Activated CD8-positive, alpha-beta memory T cell treated with anti-CD3 and anti-CD28 coated beads, Interleukin-2, amount 10 ng/mL, durations not matched to agents 7 days and 5 days (primary cell): ENCODE measurements around the gene PIGU. TPM values are rescaled to one million over a fixed set of nuclear protein-coding genes. Genes with fewer than 3 reads are reported as not detected.
A peak's percentile ranks its signal among the peaks of the same experiment; 100 is the strongest.
"Not testable (repeated sequence)": the region's sequence is repeated elsewhere in the genome, so short reads cannot be mapped to it uniquely, and the experiment has no call there.

Source experiments
- ATAC-seq: fragments of 150-1000 bp; cut with Tn5 transposase; one replicate; pipeline ENCODE4 v1.10.0; 2021; ENCODE audit warnings: moderate library complexity
- CTCF ChIA-PET: fragments of 350-600 bp; sonication (Branson Sonifier 250); formaldehyde crosslinking; loops from one replicate; lab custom pipeline; 2021; ENCODE audit warnings: antibody characterized with exemption; lab: Charles Lee
- DNase-seq: peaks from one replicate; pipeline ENCODE4 v3.0.0-alpha.2; 2020
- H3K27ac Mint-ChIP-seq: one replicate; pipeline ENCODE4 v1.8.0; 2021; ENCODE audit warnings: mild to moderate bottlenecking, mixed read lengths
- H3K27me3 Mint-ChIP-seq: one replicate; pipeline ENCODE4 v1.8.0; 2021; ENCODE audit warnings: mixed read lengths
- H3K36me3 Mint-ChIP-seq: one replicate; pipeline ENCODE4 v1.8.0; 2021; ENCODE audit warnings: mild to moderate bottlenecking, mixed read lengths
- H3K4me1 Mint-ChIP-seq: one replicate; pipeline ENCODE4 v1.8.0; 2021; ENCODE audit warnings: mixed read lengths
- H3K4me3 Mint-ChIP-seq: one replicate; pipeline ENCODE4 v1.8.0; 2021; ENCODE audit warnings: mild to moderate bottlenecking, moderate library complexity, mixed read lengths
- H3K9me3 Mint-ChIP-seq: one replicate; pipeline ENCODE4 v1.8.0; 2022; ENCODE audit warnings: low read depth, mixed read lengths
- total RNA-seq, 2 experiments: library from RNA; stranded (reverse); gene quantifications; one replicate each; pipeline ENCODE4 v1.2.3, GENCODE V29; 2021

The PIGU gene
- total RNA-seq, 2 experiments from 2014 or later: 20.5 to 20.7 TPM

DNA sequence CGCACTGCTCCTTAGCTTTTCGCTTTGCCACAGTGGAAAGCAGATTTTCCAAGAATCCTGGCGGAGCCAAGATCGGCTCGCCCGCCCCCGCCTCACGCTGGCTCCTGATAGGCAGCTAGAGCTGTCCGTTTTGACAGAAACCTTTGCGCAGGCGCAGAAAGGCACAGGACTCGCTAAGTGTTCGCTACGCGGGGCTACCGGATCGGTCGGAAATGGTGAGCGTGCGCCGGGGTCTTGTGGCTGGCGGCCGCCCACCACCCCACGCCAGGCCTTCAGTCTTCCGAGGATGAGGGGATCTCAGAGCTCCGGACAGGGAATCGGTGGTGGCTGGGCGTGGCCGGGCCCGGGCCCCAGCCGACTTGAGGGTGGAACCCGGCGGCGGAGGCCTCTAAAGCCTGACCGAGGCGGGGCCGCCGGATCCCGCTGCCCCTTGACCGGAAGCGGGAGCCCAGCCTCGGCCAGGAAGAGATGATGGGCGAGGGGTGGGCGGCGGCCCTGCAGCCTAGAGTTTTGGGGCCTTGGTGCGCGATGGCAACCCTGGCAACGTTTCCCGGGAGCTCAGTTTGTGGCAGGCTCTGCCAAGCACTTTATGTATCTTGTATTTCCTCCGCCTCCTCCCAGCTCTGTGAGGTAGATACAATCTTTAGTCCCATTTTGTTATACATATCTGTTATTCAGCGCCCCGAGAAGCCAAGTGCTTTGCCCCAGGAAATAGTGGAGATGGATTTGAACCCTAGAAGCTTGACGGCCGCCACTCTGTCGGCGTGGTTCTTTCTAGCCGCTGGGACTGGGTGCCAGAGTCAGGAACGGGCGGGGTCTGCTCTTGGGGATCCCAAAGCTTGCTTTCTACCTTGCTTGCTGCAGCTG is 160.4 kb downstream of the PIGU start, which contains the start of gene DYNLRB1:
TSS of gene DYNLRB1 (plus strand) at position 176 of the 867 bp plus-strand sequence. CDS start at position 213, 37 bp downstream.
- CTCF ChIA-PET: interaction anchor here (0.7 to 7.7 kb wide), 17 partner anchors 9 to 326 kb away, joined by 3 to 110 read pairs (median 4); partner anchors contain the start of genes AHCY, ITCH and TP53INP2
- Mint-ChIP-seq H3K36me3 (peaks cover 13% of the 10 kb centered on the region), H3K27me3 (no peaks in the 10 kb centered on the region), H3K27ac (peak within 1 kb of the TSS; percentile 97), H3K4me3 (peak within 1 kb of the TSS; percentile 96), H3K4me1 (peaks cover 28% of the 10 kb centered on the region), H3K9me3 (no peaks in the 10 kb centered on the region)
- ATAC-seq (peak; percentile 89), DNase-seq (peak; percentile 98)

DNA sequence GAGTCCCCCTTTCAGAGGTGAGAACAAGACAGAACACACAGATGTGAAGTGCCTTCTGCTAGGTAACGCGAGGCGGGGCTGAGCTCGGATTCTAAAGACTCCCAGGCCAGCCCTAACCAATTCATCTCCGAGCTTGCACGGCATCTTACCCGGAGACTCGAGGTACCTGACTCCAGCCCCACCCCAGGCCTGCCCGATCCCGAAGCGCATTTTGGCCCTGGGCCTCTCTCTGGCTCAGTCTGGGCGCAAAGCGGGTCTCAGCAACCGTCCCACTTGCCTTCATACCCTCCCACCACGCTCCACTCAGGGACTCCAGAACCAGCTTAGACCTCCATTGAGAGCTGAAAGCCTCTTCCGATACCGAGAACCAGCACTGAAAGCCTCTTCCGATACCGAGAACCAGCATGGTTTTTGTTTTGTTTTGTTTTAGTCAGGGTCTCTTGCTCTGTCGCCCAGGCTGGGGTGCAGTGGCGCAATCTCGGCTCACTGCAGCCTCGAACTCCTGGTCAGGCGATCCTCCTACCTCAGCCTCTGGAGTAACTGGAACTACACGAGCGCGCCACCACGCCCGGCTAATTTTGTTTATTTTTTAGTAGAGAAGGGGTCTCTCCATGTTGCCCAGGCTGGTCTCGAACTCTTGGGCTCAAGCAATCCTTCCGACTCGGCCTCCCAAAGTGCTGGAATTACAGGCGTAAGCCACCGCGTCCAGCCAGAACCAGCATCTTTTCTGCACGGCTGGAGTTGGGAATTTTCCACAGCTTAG is 161.2 kb downstream of the PIGU start:
- H3K9me3 Mint-ChIP-seq: no peaks in the 10 kb centered on the region
- H3K27me3 Mint-ChIP-seq: no peaks in the 10 kb centered on the region
- peak overlapping the region; percentile 96 for H3K4me3 Mint-ChIP-seq
- peak; percentile 72 for ATAC-seq
- H3K27ac Mint-ChIP-seq: peak overlapping the region; percentile 97
- H3K4me1 Mint-ChIP-seq: peaks cover 28% of the 10 kb centered on the region
- H3K36me3 Mint-ChIP-seq: peaks cover 13% of the 10 kb centered on the region
- DNase-seq: peak; percentile 90
- CTCF ChIA-PET: interaction anchor here (0.8 to 7.7 kb wide), 16 partner anchors 8 to 794 kb away, joined by 3 to 110 read pairs (median 5); partner anchors contain the start of genes AHCY, ITCH and TP53INP2

DNA sequence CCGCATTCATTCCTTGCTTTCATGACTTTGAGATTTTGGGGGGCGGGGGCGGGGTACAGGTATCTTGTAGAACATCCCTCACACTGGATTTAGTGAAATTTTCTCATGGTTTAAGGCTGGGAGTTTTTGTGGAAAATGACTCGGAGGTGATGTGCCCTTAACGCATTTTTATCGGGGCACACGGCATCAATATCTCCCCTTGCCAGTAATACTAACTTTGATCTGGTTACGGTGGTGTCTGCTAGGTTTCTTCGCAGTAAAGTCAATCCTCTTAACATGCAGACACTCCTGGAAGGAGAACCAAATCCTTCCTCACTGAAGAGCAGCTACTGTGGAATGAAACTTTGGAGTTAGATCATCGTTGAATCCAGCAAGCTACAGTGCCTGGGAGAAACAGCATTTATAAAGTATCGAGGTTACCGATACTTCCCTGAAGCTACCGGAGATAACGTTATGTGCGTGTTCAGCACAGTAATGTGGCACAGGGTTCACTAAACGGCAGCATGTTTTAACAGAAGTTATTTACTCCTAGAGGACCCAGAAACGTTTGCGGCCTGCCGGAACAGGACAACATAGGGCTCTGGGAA is 161.9 kb downstream of the PIGU start:
- CTCF ChIA-PET: interaction anchor here (0.8 to 7.7 kb wide), 13 partner anchors 9 to 795 kb away, joined by 3 to 110 read pairs (median 5); partner anchors contain the start of gene AHCY
- peaks cover 26% of the 10 kb centered on the region for H3K4me1 Mint-ChIP-seq
- ATAC-seq (peak; percentile 24), DNase-seq (no peak)
- H3K27me3 Mint-ChIP-seq: no peaks in the 10 kb centered on the region
- H3K4me3 Mint-ChIP-seq: peak overlapping the region; percentile 96
- H3K36me3 Mint-ChIP-seq: peaks cover 13% of the 10 kb centered on the region
- no peaks in the 10 kb centered on the region for H3K9me3 Mint-ChIP-seq
- peak overlapping the region; percentile 97 for H3K27ac Mint-ChIP-seq

DNA sequence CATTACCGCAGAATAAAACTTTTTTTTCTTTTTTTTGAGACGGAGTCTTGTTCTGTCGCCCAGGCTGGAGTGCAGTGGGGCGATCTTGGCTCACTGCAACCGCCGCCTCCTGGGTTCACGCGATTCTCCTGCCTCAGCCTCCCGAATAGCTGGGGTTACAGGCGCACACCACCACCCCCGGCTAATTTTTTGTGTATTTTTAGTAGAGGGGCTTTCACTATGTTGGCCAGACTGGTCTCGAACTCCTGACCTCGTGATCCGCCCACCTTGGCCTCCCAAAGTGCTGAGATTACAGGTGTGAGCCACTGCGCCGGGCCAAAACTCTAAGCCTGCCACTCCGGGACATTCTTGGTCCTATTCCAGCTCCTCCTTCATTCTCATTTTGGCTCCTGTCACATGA is 162.9 kb downstream of the PIGU start:
- not testable (repeated sequence) for H3K27ac Mint-ChIP-seq, ATAC-seq, H3K4me3 Mint-ChIP-seq, H3K9me3 Mint-ChIP-seq, H3K27me3 Mint-ChIP-seq, DNase-seq, H3K36me3 Mint-ChIP-seq
- CTCF ChIA-PET: interaction anchor here (0.8 to 7.7 kb wide), 3 partner anchors 73 to 211 kb away, joined by 3 to 110 read pairs (median 4); partner anchors contain the start of gene AHCY
- H3K4me1 Mint-ChIP-seq: peaks cover 27% of the 10 kb centered on the region

DNA sequence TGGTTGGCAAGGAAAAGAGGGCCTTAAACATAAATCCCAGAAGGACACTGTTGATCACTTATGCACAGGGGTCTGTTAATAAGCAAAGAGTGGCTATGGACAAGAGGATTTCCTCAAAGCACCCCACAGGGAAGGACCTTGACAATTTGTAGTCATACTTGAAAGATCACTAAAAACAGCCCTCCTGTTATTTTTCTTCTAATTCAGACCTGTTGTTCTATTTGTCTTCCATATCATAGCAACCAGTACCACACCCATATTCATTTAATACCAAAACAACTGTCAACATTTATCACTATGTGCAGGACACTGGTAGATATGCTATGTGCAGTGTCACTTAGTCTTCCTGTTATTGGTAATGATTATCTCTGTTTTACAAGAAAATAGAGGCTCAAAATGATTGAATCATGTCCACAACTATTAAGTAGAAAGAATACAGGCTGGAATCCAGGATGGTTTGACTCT is 163.9 kb downstream of the PIGU start:
- Mint-ChIP-seq H3K9me3 (no peaks in the 10 kb centered on the region), H3K27ac (no peak overlapping the region), H3K27me3 (no peaks in the 10 kb centered on the region), H3K4me3 (no peak overlapping the region), H3K4me1 (peaks cover 19% of the 10 kb centered on the region), H3K36me3 (peaks cover 5% of the 10 kb centered on the region)
- CTCF ChIA-PET: interaction anchor here (0.8 to 1.6 kb wide), 4 partner anchors 10 to 257 kb away, joined by 3 to 7 read pairs (median 4); no protein-coding TSS in a partner anchor
- ATAC-seq: no peak
- DNase-seq: no peak

DNA sequence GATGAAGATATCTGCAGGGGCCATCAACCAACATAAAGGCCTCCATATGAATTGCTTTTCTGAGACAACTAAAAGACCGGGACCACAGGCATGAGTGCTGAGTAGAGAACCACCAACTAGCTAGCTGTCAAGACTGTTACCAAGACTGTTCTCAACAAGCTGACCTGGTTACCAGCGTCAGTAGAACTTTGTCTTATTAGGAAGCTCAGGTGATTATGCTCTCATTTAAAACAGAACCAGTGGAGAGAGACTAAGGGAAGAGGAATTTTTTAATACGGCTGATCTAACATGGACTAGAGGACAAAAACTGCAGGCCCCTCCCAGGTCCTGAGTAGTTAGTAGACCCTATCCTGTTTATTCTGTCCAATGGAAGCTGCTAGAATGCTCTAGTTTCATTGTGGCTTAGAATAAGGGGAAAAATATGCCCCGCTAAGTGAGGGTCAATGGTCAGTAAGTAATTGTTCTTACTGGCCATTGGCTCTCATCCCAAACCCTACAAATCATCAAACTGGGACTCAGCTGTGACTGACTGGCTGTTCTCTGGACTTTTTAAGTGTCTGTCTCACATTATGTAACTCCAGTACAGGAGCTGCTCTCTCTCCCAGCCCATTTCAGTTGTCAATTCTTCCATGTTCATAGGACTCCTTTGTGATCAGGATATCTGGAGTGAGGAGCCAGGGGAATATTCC is 164.5 kb downstream of the PIGU start:
- Mint-ChIP-seq H3K9me3 (no peaks in the 10 kb centered on the region), H3K4me1 (peaks cover 15% of the 10 kb centered on the region), H3K27ac (no peak overlapping the region), H3K36me3 (peaks cover 10% of the 10 kb centered on the region), H3K4me3 (no peak overlapping the region), H3K27me3 (no peaks in the 10 kb centered on the region)
- CTCF ChIA-PET: interaction anchor here (0.8 to 1.6 kb wide), 5 partner anchors 11 to 257 kb away, joined by 3 to 7 read pairs (median 3); no protein-coding TSS in a partner anchor
- no peak for ATAC-seq
- DNase-seq: no peak

DNA sequence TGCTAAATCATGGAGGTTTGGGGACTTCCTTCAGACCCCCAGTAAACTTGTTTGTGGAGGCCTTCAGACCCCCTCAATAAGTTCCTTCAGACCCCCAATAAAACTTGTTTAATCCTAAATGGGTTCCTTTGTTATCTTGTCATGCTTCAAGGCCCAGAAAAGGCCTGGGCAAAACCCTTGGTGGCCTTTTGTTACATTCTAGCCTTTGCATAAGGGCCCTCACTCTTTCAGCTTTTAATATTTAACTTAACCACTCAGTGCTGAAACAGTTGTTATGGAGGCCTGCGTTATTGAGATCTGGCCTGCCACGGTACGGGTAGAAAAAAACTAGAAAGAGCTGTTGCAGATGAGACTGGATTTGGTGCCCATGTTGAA is 165.0 kb downstream of the PIGU start:
- H3K9me3 Mint-ChIP-seq: no peaks in the 10 kb centered on the region
- H3K4me1 Mint-ChIP-seq: peaks cover 15% of the 10 kb centered on the region
- CTCF ChIA-PET: interaction anchor here (0.8 to 1.6 kb wide), 5 partner anchors 11 to 258 kb away, joined by 3 to 7 read pairs (median 3); no protein-coding TSS in a partner anchor
- no peak for ATAC-seq
- H3K27me3 Mint-ChIP-seq: no peaks in the 10 kb centered on the region
- H3K27ac Mint-ChIP-seq: no peak overlapping the region
- no peak overlapping the region for H3K4me3 Mint-ChIP-seq
- DNase-seq: no peak
- H3K36me3 Mint-ChIP-seq: peaks cover 10% of the 10 kb centered on the region

DNA sequence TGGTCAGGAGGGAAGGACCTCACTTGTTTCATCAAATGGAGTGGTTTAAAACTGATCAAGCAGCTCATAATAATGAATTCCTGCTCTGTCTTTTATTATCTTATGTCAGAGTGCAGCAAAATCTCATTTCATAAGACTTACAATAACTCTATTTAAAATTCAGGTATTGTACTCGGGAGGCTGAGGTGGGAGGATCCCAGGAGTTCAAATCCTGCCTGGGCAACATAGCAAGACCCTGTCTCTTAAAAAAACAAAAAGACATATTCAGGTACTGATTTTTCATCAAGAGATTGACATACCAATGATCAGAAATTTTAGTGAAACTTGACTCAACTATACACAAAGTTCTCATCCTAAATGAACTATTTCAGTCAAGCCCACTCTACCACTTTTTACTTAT is 166.3 kb downstream of the PIGU start:
- no peak overlapping the region for H3K27ac Mint-ChIP-seq
- no peak for ATAC-seq

More for the DNA sequence above, 166.3 kb downstream of the PIGU start:
- peaks cover 15% of the 10 kb centered on the region for H3K4me1 Mint-ChIP-seq
- H3K4me3 Mint-ChIP-seq: no peak overlapping the region
- CTCF ChIA-PET: no interaction called here
- H3K27me3 Mint-ChIP-seq: no peaks in the 10 kb centered on the region
- H3K9me3 Mint-ChIP-seq: no peaks in the 10 kb centered on the region
- no peak for DNase-seq
- peaks cover 12% of the 10 kb centered on the region for H3K36me3 Mint-ChIP-seq

Other genes with a start within 250 kb of the PIGU start
- 10 to 100 TPM; 88.5 to 93.6 TPM for gene DYNLRB1, start 160.7 kb downstream of the PIGU start, total RNA-seq
- 1 to 10 TPM; 4.7 to 5.2 TPM for gene MAP1LC3A, start 118.4 kb downstream of the PIGU start, total RNA-seq
- 1 to 10 TPM; 1.4 to 2.4 TPM for gene TP53INP2, start 27.3 kb upstream of the PIGU start, total RNA-seq
- 10 to 100 TPM; 29.5 to 34.0 TPM for gene NCOA6, start 148.6 kb upstream of the PIGU start, total RNA-seq
- 1 to 10 TPM; 3.5 to 4.6 TPM for gene GGT7, start 195.8 kb upstream of the PIGU start, total RNA-seq
- gene ACSS2, start 199.5 kb upstream of the PIGU start, total RNA-seq: 10 to 100 TPM in 1 of 2 experiments, 1 to 10 TPM in 1; 8.9 to 22.5 TPM